HS-27A (cell line): ENCODE results near the gene CELF2.

Experiments used
- DNase-seq: peaks from one replicate; pipeline ENCODE4 v3.0.0-alpha.2; 2012; ENCODE audit warnings: low read depth, missing footprints

CELF2 gene

GRCh38 chr10:11301571-11302111, 284.0 kb downstream of the CELF2 start:
- no peak for DNase-seq

GRCh38 chr10:11302181-11302580, 284.5 kb downstream of the CELF2 start:
- DNase-seq, result no peak

- DNase-seq, result no peak
Measured at GRCh38 chr10:11303361-11304170, 285.9 kb downstream of the CELF2 start.

- DNase-seq, result no peak
Measured at GRCh38 chr10:11304906-11305585, 287.4 kb downstream of the CELF2 start.

- DNase-seq, result no peak
Measured at GRCh38 chr10:11305825-11306593, 288.3 kb downstream of the CELF2 start.

DNA sequence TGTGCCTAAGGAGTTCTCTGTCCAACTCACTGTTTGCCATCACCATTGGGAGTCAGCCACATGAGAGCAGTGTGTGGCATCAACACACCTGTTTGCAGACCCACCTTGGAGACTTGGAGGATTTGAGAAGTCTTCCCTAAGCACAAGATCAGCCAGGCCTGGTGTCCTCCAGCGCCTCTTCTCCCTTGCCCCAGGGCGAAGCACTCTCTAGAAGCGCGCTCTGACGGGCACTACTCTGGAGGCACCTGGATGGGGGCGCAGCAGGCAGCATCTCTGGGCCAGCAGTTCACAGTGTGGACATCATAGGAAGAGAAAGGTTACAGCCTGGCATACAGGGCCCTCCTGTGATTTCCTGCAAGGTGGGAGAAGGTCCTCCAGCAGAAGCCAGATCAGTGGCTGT, 289.3 kb downstream of the CELF2 start:
- no peak for DNase-seq

DNA sequence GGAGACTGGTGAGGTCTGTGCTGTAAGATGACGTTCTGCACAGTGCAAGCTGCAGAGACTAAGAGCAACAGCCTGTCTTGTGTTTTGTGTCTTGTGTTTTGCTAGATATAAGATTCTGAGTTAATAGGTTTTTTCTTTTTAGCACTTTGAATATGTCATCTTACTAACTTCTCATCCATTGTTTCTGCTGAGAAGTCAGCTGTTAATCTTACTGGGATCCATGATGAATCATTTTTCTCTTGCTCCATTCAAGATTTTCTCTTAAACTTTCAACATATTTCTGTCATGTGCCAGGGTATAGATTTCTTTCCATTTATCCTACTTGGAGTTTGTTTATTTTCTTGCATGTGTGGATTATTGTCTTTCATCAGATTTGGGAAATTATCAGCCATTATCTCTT, 290.3 kb downstream of the CELF2 start:
- DNase-seq, result no peak

DNA sequence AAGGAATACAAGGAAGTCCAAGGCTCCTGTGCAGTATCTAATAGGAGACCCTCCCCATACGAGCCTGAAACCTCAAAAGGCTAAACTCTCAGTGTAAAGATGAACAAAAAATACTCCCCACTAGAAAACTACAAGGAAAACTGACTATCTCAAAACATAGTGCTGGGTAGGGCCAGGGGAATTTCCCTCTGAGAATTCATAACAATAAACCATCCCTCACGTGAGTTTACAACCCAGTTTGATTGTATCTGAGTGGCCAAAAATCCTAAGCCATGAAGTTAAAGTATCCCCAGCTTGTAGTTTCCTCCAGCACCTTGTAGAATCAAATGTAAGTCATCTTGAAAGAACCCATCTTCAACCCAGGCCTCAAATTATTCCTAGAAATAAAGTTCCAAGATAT, 293.4 kb downstream of the CELF2 start:
- no peak for DNase-seq

DNA sequence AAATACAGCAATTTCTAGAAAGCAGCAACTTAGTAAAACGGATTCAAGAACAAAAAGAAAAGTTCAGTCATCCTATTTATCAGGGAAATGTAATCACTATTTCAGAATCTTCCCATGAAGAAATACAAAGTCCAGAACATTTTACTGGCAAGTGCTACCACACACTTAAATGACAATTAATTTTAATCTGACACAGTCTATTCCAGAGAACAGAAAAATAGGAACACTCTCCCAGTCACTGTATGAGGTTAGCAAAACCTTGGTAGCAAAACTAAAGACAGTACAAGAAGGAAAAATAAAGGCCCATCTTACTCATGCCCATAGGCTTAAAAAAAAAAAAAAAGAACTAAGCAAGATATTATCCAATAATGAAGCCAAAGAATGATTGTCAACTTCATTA, 295.8 kb downstream of the CELF2 start:
- no peak for DNase-seq

GRCh38 chr10:11317936-11318670, 300.4 kb downstream of the CELF2 start:
- DNase-seq, result no peak

- no peak for DNase-seq
Measured at GRCh38 chr10:11318826-11319598, 301.3 kb downstream of the CELF2 start.

GRCh38 chr10:11319990-11320602, 302.4 kb downstream of the CELF2 start:
- no peak for DNase-seq

GRCh38 chr10:11320809-11321520, 303.3 kb downstream of the CELF2 start:
- no peak for DNase-seq

GRCh38 chr10:11322698-11323097, 305.0 kb downstream of the CELF2 start:
- DNase-seq, result no peak

DNA sequence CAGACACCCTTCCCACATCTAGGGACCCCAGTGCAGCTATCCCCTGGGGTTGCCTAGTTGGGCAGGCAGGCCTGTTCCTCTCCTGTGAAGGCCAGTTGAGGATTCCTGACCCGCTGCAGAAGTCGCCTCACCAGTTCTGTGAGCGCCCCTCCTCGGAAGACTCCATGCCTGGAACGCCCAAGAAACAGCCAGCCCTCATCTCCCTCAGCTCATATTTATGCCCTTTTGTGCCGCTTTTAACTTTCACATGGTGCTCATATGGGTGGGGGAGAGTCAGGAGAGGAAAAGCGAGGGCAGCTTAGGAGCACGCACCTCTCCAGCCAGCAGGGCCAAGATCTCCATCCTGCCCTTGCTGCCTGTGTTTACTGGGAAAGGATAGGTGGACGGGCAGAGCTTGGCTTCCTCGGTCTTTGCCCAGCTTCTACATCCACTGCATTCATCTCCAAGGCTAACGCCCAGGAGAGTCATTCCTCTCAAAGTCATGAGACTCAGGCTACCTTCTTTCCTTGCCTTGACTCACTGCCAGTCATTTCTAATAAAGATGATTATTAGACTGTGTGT, 307.2 kb downstream of the CELF2 start:
- DNase-seq, result no peak

- no peak for DNase-seq
Measured at GRCh38 chr10:11325817-11326216, 308.1 kb downstream of the CELF2 start.

- no peak for DNase-seq
Measured at GRCh38 chr10:11326241-11326640, 308.6 kb downstream of the CELF2 start.

DNA sequence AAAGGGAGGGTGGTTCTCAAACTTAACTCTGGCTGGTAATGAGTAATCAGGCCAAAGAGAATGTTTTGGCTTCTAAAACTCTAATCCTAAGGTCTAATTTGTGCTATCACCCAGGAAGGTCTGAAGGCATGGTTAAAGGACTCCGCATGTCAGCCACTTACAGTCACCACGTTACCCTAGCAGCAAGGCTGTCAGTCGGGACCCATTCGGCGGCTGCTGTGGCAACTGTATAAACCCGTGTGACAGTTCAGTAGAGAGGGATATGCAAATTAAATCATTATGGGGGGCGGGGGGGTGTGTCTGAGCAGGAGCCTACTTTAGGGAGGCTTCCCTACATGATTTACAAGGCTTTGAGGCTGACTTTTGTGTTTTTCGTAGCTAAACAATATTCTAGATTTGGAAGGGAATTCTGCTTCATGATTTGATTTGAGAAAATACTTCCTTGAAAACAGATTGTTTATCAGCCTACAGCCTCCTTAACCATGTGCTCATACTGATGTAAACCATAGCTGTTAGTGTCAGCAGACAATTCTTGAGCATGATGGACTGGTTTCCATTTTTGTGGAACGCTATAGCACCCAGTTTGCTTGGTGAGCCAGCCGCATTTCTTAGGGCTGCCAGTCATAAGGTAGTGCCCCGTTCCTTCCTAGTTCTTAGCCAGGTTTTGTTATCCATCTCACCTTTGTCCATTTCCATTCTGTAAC, 309.4 kb downstream of the CELF2 start:
- no peak for DNase-seq
